KMS-11 (cell line): ENCODE measurements around the gene MAPKAP1.

Experiments used
- H2AFZ ChIP-seq: fragments of 200-600 bp; sonication (generic); 2 replicates; pipeline ENCODE4 v1.6.1; 2016; ENCODE audit warnings: antibody characterized with exemption, mixed run types, low read depth
- H3K27ac ChIP-seq: fragments of 200-600 bp; sonication (generic); 2 replicates; pipeline ENCODE4 v1.6.1; 2016; ENCODE audit warnings: mild to moderate bottlenecking, mixed run types
- H3K27me3 ChIP-seq: fragments of 200-600 bp; sonication (generic); 2 replicates; pipeline ENCODE4 v1.6.1; 2017; ENCODE audit warnings: mild to moderate bottlenecking, low read depth, mixed run types, moderate library complexity; ENCODE audit not compliant: insufficient read depth
- H3K36me3 ChIP-seq: fragments of 200-600 bp; sonication (generic); 2 replicates; pipeline ENCODE4 v1.6.1; 2017; ENCODE audit warnings: mild to moderate bottlenecking, mixed run types; ENCODE audit not compliant: insufficient read depth
- H3K4me1 ChIP-seq: fragments of 200-600 bp; sonication (generic); 2 replicates; pipeline ENCODE4 v1.6.1; 2016; ENCODE audit warnings: mild to moderate bottlenecking, low read depth, mixed run types; ENCODE audit not compliant: poor library complexity, severe bottlenecking
- H3K4me2 ChIP-seq: fragments of 200-600 bp; sonication (generic); 2 replicates; pipeline ENCODE4 v1.7.0; 2016; ENCODE audit warnings: mild to moderate bottlenecking, mixed run types
- H3K4me3 ChIP-seq: fragments of 200-600 bp; sonication (generic); IDR thresholded peaks from 2 replicates; pipeline ENCODE4 v1.6.1; 2017; ENCODE audit warnings: low read depth, low read length, mixed read lengths; ENCODE audit not compliant: insufficient read depth
- H3K79me2 ChIP-seq: fragments of 200-600 bp; sonication (generic); 2 replicates; pipeline ENCODE4 v1.6.1; 2016; ENCODE audit warnings: low read depth, mixed run types; ENCODE audit not compliant: insufficient read depth
- H3K9ac ChIP-seq: fragments of 200-600 bp; sonication (generic); 2 replicates; pipeline ENCODE4 v1.6.1; 2016; ENCODE audit warnings: mild to moderate bottlenecking, mixed run types
- H4K20me1 ChIP-seq: fragments of 200-600 bp; sonication (generic); 2 replicates; pipeline ENCODE4 v1.6.1; 2016; ENCODE audit warnings: mild to moderate bottlenecking, mixed run types; ENCODE audit not compliant: insufficient read depth
- TF ChIP-seq, protein P1 (sequence below): fragments of 200-600 bp; sonication (generic); conservative IDR thresholded peaks from 2 replicates; pipeline ENCODE4 v1.6.1; 2017; ENCODE audit warnings: low read depth, mild to moderate bottlenecking, antibody characterized with exemption, low read length, moderate library complexity, mixed read lengths

Gene MAPKAP1

DNA sequence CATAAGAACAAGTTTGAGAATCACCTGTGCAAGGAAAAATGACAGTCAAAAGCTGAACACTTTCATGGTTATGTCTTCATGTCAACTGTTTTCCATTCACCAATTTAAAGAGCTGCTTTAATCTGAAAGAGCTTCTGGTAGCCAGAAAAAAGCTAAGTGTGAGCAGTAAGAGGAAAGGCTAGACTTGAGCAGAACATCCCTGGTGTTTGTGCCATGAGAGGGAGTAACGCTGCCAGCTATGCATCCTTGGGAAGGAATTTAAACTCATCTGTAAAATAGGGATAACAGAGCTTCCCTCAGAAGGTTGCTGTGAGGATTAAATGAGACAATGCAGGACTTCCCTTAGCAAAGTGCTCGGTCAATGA is 193.7 kb downstream of the MAPKAP1 start:
- Histone ChIP-seq H2AFZ (peak overlapping the region; percentile 62; the same call in 1 of the 2 replicates), H3K4me2 (peak overlapping the region; percentile 95), H4K20me1 (no peaks in the 10 kb centered on the region), H3K4me1 (peaks cover 25% of the 10 kb centered on the region), H3K27ac (peak overlapping the region; percentile 87), H3K36me3 (no peaks in the 10 kb centered on the region), H3K79me2 (no peaks in the 10 kb centered on the region), H3K27me3 (no peaks in the 10 kb centered on the region), H3K4me3 (no peak overlapping the region), H3K9ac (peak overlapping the region; percentile 70; the same call in 1 of the 2 replicates)
- TF ChIP-seq, protein P1, sequence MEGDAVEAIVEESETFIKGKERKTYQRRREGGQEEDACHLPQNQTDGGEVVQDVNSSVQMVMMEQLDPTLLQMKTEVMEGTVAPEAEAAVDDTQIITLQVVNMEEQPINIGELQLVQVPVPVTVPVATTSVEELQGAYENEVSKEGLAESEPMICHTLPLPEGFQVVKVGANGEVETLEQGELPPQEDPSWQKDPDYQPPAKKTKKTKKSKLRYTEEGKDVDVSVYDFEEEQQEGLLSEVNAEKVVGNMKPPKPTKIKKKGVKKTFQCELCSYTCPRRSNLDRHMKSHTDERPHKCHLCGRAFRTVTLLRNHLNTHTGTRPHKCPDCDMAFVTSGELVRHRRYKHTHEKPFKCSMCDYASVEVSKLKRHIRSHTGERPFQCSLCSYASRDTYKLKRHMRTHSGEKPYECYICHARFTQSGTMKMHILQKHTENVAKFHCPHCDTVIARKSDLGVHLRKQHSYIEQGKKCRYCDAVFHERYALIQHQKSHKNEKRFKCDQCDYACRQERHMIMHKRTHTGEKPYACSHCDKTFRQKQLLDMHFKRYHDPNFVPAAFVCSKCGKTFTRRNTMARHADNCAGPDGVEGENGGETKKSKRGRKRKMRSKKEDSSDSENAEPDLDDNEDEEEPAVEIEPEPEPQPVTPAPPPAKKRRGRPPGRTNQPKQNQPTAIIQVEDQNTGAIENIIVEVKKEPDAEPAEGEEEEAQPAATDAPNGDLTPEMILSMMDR, result no peak

DNA sequence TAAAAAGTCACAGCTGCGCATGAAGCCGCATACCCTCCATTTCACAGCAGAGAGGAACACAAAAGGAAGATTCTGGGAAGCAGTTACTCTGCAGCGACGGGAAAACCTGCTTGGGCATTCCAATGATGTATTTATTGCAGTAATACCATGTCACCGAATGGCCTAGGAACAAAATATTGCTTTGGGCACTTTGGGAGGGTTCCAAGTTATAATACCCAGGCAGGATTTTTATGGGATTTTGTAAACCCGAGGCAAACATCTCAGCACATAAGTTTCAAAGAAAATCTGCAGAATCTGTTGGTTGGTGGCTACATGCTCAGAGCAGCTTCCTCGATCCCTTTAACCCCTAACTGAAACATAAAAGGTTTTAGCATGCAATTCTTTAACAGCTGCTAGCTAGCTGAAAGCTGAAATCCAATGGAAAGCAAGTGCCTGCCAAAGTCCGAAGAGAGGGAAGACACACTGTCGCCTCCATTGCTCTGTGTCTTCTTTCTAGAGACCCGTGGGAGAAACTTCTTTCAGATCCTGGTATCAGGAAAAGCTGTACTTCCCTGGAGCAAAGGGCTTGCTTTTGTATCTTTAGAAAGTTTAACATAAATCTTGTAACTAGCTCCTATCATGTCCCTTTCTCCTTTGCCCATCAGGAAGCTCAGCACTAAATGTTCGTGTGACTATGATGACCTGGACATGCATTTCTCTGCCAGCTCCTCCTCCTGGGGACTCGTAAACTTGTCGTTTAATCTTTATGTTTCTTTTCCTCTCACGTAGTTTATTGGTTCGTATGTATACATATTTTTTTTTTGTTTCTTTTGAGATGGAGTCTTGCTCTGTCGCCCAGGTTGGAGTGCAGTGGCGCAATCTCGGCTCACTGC is 195.0 kb downstream of the MAPKAP1 start:
- no peak overlapping the region for H3K4me2 ChIP-seq

DNA sequence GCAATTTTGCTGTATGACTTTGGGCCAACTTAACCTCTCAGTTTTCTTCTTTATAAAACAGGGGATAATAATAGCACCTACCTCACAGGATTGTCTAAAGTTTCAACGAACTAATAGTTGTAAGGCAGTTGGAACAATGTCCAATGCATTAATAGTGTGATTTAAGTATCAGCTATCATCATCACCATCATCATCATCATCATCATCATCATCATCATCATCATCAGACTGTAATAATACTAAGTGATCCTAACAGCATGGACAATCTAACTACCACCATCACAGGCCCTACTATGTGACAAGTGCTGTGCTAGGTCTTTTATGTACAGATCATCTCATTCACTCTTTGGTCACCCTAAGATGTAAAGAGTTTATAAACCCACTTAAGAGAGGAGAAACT is 196.0 kb downstream of the MAPKAP1 start:
- H3K27me3 ChIP-seq, result no peaks in the 10 kb centered on the region
- no peak overlapping the region for H3K4me3 ChIP-seq
- peaks cover 25% of the 10 kb centered on the region for H3K4me1 ChIP-seq
- H2AFZ ChIP-seq, result no peak overlapping the region
- no peak overlapping the region for H3K27ac ChIP-seq
- H3K9ac ChIP-seq, result no peak overlapping the region
- H3K79me2 ChIP-seq, result no peaks in the 10 kb centered on the region
- no peaks in the 10 kb centered on the region for H4K20me1 ChIP-seq
- no peaks in the 10 kb centered on the region for H3K36me3 ChIP-seq
- TF ChIP-seq, protein P1, result no peak
- H3K4me2 ChIP-seq, result no peak overlapping the region

More for the DNA sequence above, 195.0 kb downstream of the MAPKAP1 start:
- H3K9ac ChIP-seq, result no peak overlapping the region
- no peak overlapping the region for H3K4me3 ChIP-seq
- TF ChIP-seq, protein P1, result no peak
- H3K79me2 ChIP-seq, result no peaks in the 10 kb centered on the region
- no peaks in the 10 kb centered on the region for H4K20me1 ChIP-seq
- H3K27ac ChIP-seq, result no peak overlapping the region
- no peaks in the 10 kb centered on the region for H3K27me3 ChIP-seq
- H3K36me3 ChIP-seq, result no peaks in the 10 kb centered on the region
- H2AFZ ChIP-seq, result no peak overlapping the region
- peaks cover 25% of the 10 kb centered on the region for H3K4me1 ChIP-seq

DNA sequence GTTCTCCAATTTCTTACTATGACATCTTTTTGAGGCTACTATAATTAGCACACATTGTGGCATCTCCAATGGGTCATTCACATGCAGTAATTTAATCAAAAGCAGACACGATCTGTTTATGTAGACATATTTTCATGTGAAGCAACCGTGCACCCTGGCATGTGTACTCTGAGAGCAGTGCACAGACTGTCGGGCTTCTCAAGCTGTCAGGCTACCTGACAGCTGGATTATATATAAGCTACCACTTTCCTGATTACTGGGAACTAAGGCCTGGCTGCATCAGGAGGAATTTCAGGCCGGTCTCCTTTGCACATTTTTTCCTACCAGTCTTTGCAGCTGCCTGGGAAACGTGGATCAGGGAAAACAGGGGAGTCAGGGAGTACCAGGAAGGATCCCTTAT is 197.5 kb downstream of the MAPKAP1 start:
- Histone ChIP-seq H3K79me2 (no peaks in the 10 kb centered on the region), H3K27me3 (no peaks in the 10 kb centered on the region), H3K4me2 (no peak overlapping the region), H4K20me1 (no peaks in the 10 kb centered on the region), H2AFZ (no peak overlapping the region), H3K27ac (no peak overlapping the region), H3K36me3 (no peaks in the 10 kb centered on the region), H3K4me3 (no peak overlapping the region), H3K9ac (no peak overlapping the region), H3K4me1 (peaks cover 23% of the 10 kb centered on the region)
- TF ChIP-seq, protein P1, result no peak
